OCI-LY3 (cell line): Measurements from ENCODE around the gene WDR20.

Experiments used
- EZH2phosphoT487 ChIP-seq: fragments of 200-600 bp; shearing (Covaris generic); IDR thresholded peaks from 2 replicates; pipeline ENCODE4 v1.6.1; 2018; ENCODE audit warnings: antibody characterized with exemption, mixed run types, low read depth
- TF ChIP-seq, protein P1 (sequence below): fragments of 200-600, 300-600 bp; sonication (generic); IDR thresholded peaks from 2 replicates; pipeline ENCODE4 v1.5.1; 2014; ENCODE audit warnings: antibody characterized with exemption, low read length, low read depth

DNA sequence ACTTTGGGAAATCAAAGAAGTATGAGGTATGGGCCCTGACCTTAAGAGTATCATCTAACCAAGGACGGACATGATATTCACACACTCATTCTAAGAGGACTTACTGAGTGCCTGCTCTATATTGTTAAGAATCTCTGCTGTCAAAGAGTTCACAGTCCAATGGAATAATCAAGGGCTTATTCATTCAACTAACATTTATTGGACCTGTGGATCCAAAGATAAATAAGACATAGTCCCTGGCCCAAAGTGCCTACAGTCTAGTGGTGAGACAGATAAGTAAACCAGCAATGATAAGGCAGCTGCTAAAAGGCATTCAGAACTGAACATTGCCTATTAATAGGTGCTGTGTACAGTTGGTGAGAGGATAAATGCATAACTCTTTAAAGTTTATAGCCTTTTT is 11.0 kb downstream of the WDR20 start:
- TF ChIP-seq, protein P1, sequence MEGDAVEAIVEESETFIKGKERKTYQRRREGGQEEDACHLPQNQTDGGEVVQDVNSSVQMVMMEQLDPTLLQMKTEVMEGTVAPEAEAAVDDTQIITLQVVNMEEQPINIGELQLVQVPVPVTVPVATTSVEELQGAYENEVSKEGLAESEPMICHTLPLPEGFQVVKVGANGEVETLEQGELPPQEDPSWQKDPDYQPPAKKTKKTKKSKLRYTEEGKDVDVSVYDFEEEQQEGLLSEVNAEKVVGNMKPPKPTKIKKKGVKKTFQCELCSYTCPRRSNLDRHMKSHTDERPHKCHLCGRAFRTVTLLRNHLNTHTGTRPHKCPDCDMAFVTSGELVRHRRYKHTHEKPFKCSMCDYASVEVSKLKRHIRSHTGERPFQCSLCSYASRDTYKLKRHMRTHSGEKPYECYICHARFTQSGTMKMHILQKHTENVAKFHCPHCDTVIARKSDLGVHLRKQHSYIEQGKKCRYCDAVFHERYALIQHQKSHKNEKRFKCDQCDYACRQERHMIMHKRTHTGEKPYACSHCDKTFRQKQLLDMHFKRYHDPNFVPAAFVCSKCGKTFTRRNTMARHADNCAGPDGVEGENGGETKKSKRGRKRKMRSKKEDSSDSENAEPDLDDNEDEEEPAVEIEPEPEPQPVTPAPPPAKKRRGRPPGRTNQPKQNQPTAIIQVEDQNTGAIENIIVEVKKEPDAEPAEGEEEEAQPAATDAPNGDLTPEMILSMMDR, result no peak
- no peak for TF ChIP-seq EZH2phosphoT487
